Memory B cell (primary cell): ENCODE data around the gene CEP350.

Experiments
- ATAC-seq: fragments of 150-1000 bp; cut with Tn5 transposase; 2 replicates; pipeline ENCODE4 v1.10.0; 2021; ENCODE audit warnings: low read depth, mild to moderate bottlenecking, moderate library complexity
- DNase-seq, 2 donors: peaks; one replicate each; pipeline ENCODE4 v3.0.0; 2022; ENCODE audit warnings: low spot score in 2 of 2
- H3K27ac Mint-ChIP-seq: one replicate; pipeline ENCODE4 v1.8.0; 2022; ENCODE audit warnings: mild to moderate bottlenecking, moderate library complexity, mixed read lengths
- H3K27me3 Mint-ChIP-seq: one replicate; pipeline ENCODE4 v1.8.0; 2022; ENCODE audit warnings: mixed read lengths
- H3K36me3 Mint-ChIP-seq: one replicate; pipeline ENCODE4 v1.8.0; 2022; ENCODE audit warnings: mild to moderate bottlenecking, mixed read lengths
- H3K4me1 Mint-ChIP-seq: one replicate; pipeline ENCODE4 v1.8.0; 2022; ENCODE audit warnings: mixed read lengths
- H3K4me3 Mint-ChIP-seq: one replicate; pipeline ENCODE4 v1.8.0; 2022; ENCODE audit warnings: mild to moderate bottlenecking, moderate library complexity, mixed read lengths
- H3K9me3 Mint-ChIP-seq: one replicate; pipeline ENCODE4 v1.8.0; 2022; ENCODE audit warnings: mixed read lengths

Gene CEP350

GRCh38 chr1:179954493-179955286 lies at the start of gene CEP350:
Gene CEP350, plus strand, starts transcription at chr1:179954810. Its CDS starts 31,372 bp downstream, at chr1:179986182.
- H3K36me3 Mint-ChIP-seq, result no peaks in the 10 kb centered on the region
- peaks cover 30% of the 10 kb centered on the region for H3K4me1 Mint-ChIP-seq
- H3K27me3 Mint-ChIP-seq, result no peaks in the 10 kb centered on the region
- peak within 1 kb of the TSS; percentile 92 for H3K27ac Mint-ChIP-seq
- DNase-seq (peak; percentile 94 to 96), ATAC-seq (peak; percentile 85)
- H3K9me3 Mint-ChIP-seq, result no peaks in the 10 kb centered on the region
- peak within 1 kb of the TSS; percentile 89 for H3K4me3 Mint-ChIP-seq

- no peak overlapping the region for H3K4me3 Mint-ChIP-seq
- H3K4me1 Mint-ChIP-seq, result no peaks in the 10 kb centered on the region
- H3K27ac Mint-ChIP-seq, result no peak overlapping the region
- H3K9me3 Mint-ChIP-seq, result no peaks in the 10 kb centered on the region
- peaks cover 23% of the 10 kb centered on the region for H3K36me3 Mint-ChIP-seq
- H3K27me3 Mint-ChIP-seq, result no peaks in the 10 kb centered on the region
- DNase-seq (no peak), ATAC-seq (no peak)
Measured at GRCh38 chr1:179910934-179911333, 43.7 kb upstream of the CEP350 start.

GRCh38 chr1:179911812-179912211 lies 42.8 kb upstream of the CEP350 start:
- no peaks in the 10 kb centered on the region for H3K9me3 Mint-ChIP-seq
- peaks cover 23% of the 10 kb centered on the region for H3K36me3 Mint-ChIP-seq
- no peaks in the 10 kb centered on the region for H3K4me1 Mint-ChIP-seq
- DNase-seq (no peak), ATAC-seq (no peak)
- H3K27me3 Mint-ChIP-seq, result no peaks in the 10 kb centered on the region
- no peak overlapping the region for H3K27ac Mint-ChIP-seq
- no peak overlapping the region for H3K4me3 Mint-ChIP-seq

GRCh38 chr1:179917601-179918429 lies 36.8 kb upstream of the CEP350 start:
- Mint-ChIP-seq H3K9me3 (no peaks in the 10 kb centered on the region), H3K4me3 (no peak overlapping the region), H3K4me1 (no peaks in the 10 kb centered on the region), H3K27ac (no peak overlapping the region), H3K36me3 (peaks cover 33% of the 10 kb centered on the region), H3K27me3 (no peaks in the 10 kb centered on the region)
- ATAC-seq (no peak), DNase-seq (no peak)

GRCh38 chr1:179921472-179921871 lies 33.1 kb upstream of the CEP350 start:
- no peak overlapping the region for H3K27ac Mint-ChIP-seq
- no peak for DNase-seq

GRCh38 chr1:179921981-179922872 lies 32.4 kb upstream of the CEP350 start:
- no peak overlapping the region for H3K27ac Mint-ChIP-seq
- no peak for DNase-seq
- peaks cover 25% of the 10 kb centered on the region for H3K36me3 Mint-ChIP-seq

More at GRCh38 chr1:179921472-179921871, 33.1 kb upstream of the CEP350 start:
- no peak for ATAC-seq
- Mint-ChIP-seq H3K27me3 (no peaks in the 10 kb centered on the region), H3K36me3 (peaks cover 28% of the 10 kb centered on the region), H3K4me3 (no peak overlapping the region), H3K9me3 (no peaks in the 10 kb centered on the region), H3K4me1 (peaks cover 2% of the 10 kb centered on the region)

GRCh38 chr1:179923029-179923428 lies 31.6 kb upstream of the CEP350 start:
- peaks cover 2% of the 10 kb centered on the region for H3K4me1 Mint-ChIP-seq
- no peak overlapping the region for H3K27ac Mint-ChIP-seq
- no peaks in the 10 kb centered on the region for H3K9me3 Mint-ChIP-seq
- ATAC-seq (no peak), DNase-seq (no peak)
- peaks cover 19% of the 10 kb centered on the region for H3K36me3 Mint-ChIP-seq
- H3K4me3 Mint-ChIP-seq, result no peak overlapping the region
- H3K27me3 Mint-ChIP-seq, result no peaks in the 10 kb centered on the region

More at GRCh38 chr1:179921981-179922872, 32.4 kb upstream of the CEP350 start:
- H3K4me1 Mint-ChIP-seq, result peaks cover 2% of the 10 kb centered on the region
- H3K4me3 Mint-ChIP-seq, result no peak overlapping the region
- H3K27me3 Mint-ChIP-seq, result no peaks in the 10 kb centered on the region
- no peak for ATAC-seq
- no peaks in the 10 kb centered on the region for H3K9me3 Mint-ChIP-seq

GRCh38 chr1:179924268-179924667 lies 30.3 kb upstream of the CEP350 start:
- no peak for DNase-seq
- ATAC-seq, result no peak
- Mint-ChIP-seq H3K9me3 (no peaks in the 10 kb centered on the region), H3K4me3 (no peak overlapping the region), H3K36me3 (peaks cover 11% of the 10 kb centered on the region), H3K27me3 (no peaks in the 10 kb centered on the region), H3K27ac (no peak overlapping the region), H3K4me1 (peaks cover 2% of the 10 kb centered on the region)

- Mint-ChIP-seq H3K27ac (no peak overlapping the region), H3K36me3 (peaks cover 6% of the 10 kb centered on the region), H3K27me3 (no peaks in the 10 kb centered on the region), H3K4me3 (no peak overlapping the region), H3K4me1 (peaks cover 2% of the 10 kb centered on the region), H3K9me3 (no peaks in the 10 kb centered on the region)
- DNase-seq (no peak), ATAC-seq (no peak)
Measured at GRCh38 chr1:179925302-179925701, 29.3 kb upstream of the CEP350 start.

GRCh38 chr1:179925922-179926849 lies 28.4 kb upstream of the CEP350 start:
- H3K27me3 Mint-ChIP-seq, result no peaks in the 10 kb centered on the region
- H3K9me3 Mint-ChIP-seq, result no peaks in the 10 kb centered on the region
- DNase-seq (no peak), ATAC-seq (no peak)
- peaks cover 2% of the 10 kb centered on the region for H3K4me1 Mint-ChIP-seq
- no peak overlapping the region for H3K27ac Mint-ChIP-seq
- H3K4me3 Mint-ChIP-seq, result no peak overlapping the region
- peaks cover 4% of the 10 kb centered on the region for H3K36me3 Mint-ChIP-seq

- H3K36me3 Mint-ChIP-seq, result peaks cover 2% of the 10 kb centered on the region
- no peak overlapping the region for H3K27ac Mint-ChIP-seq
- no peaks in the 10 kb centered on the region for H3K9me3 Mint-ChIP-seq
- H3K27me3 Mint-ChIP-seq, result no peaks in the 10 kb centered on the region
- DNase-seq (no peak), ATAC-seq (no peak)
- peaks cover 2% of the 10 kb centered on the region for H3K4me1 Mint-ChIP-seq
- H3K4me3 Mint-ChIP-seq, result no peak overlapping the region
Measured at GRCh38 chr1:179926850-179927205, 27.8 kb upstream of the CEP350 start.

GRCh38 chr1:179929955-179930798 lies 24.4 kb upstream of the CEP350 start:
- H3K4me1 Mint-ChIP-seq, result peaks cover 2% of the 10 kb centered on the region
- no peaks in the 10 kb centered on the region for H3K9me3 Mint-ChIP-seq
- H3K27me3 Mint-ChIP-seq, result no peaks in the 10 kb centered on the region
- H3K36me3 Mint-ChIP-seq, result no peaks in the 10 kb centered on the region
- no peak for DNase-seq
- no peak overlapping the region for H3K4me3 Mint-ChIP-seq
- no peak for ATAC-seq
- no peak overlapping the region for H3K27ac Mint-ChIP-seq
